ENCODE data around the gene MBP.
"Not testable (repeated sequence)": the region's sequence is repeated elsewhere in the genome, so short reads cannot be mapped to it uniquely, and the experiment has no call there.

Gene MBP

DNA sequence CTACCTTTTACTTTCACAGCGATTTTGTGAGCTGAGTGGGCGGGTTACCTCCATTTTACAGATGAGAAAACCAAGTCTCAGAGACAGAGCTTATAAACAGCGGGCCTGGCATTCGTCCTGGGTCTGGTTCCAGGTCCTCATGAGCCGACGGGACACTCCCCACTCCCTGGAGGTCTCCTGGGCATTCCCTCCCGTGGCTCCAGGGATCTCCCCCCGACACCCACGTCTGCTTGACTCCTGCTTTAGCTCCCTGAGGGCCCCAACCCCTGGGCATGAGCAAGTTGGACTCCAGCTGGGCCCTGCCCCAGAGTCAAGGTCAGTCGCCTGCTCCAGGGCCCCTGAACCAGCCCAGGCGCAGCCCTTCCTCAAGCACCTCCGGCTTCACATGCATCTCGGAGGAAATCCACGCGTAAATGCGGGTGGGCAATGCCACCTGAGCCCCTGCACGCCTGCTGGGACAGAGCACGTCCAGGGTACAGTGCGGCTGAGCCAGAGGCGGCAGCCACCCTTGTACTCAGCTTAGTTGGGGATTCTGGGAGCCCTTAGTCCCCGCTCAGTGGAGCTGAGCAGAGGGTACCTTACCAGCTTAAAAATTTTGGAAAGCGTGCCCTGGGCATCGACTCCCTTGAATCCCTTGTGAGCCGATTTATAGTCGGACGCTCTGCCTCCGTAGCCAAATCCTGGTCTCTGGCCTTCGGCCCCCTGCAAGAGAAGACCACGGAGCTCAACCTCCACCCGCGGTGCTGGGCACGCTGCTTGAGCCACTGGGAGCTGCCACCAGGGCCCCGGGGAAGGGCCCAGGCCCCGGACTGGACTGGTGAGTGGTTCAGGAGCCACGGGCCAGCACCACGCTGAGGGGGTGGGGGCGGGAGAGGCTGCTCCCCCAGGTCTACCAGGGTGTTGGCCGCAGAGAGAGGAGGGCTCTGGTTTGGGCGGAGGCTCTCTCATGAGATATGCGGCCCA, 148.1 kb downstream of the MBP start:
- DNase-seq, result no peak

DNA sequence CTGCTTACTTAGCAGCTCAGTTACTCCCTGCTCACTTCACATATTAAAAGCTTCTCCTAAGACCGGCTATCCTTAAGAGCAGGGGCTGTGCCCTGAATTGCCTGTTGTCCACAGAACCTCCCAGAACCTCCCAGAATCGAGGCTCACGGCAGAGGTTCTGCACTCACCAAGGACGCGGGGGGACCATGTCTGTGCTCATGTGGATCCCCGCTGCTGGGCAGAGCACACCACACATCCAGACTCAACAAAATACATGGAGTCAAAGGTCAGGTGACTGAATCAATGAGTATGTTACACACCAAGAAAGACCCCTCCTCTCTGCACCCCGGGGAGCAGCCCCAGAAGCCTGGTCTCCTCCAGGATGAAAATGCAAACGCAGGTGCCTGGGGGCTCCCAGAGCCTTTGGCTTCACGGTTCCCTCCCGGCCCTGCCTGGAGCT, 149.0 kb downstream of the MBP start:
- no peak for DNase-seq

DNA sequence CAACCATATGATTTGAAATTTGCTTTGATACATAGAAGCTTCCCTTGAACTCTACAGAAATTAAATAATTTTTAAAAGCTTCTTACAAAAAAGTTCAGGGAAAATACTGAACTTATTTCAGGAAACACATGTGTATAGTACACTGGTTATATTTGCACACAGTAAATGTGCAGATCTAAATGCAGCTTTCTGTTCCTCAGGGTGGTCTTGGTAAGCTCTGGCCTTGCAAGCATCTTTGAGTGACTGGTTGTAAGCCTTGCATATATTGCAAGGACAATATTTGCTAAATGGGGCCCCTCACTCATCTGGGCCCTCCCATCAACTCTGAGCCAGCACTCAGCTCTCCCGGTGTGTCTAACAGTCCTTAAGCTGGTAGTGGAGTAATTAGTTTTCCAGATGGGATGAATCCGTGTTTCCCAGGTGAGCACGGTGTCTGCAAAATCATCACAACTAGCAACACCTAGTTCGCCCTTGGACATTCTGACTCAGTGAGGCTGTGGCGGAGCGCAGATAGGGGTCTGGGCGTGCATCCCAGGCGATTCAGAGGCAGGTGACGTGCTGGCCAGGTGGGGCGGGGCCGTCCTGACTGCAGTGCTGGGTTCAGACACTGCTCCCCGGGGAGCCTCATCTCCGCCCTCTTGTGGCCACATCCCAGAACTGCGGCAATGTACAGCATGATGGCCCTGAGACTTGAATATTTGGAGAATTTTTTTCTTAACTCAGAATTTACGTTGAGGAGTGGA, 149.6 kb downstream of the MBP start:
- DNase-seq, result peak; percentile 83 to 89

DNA sequence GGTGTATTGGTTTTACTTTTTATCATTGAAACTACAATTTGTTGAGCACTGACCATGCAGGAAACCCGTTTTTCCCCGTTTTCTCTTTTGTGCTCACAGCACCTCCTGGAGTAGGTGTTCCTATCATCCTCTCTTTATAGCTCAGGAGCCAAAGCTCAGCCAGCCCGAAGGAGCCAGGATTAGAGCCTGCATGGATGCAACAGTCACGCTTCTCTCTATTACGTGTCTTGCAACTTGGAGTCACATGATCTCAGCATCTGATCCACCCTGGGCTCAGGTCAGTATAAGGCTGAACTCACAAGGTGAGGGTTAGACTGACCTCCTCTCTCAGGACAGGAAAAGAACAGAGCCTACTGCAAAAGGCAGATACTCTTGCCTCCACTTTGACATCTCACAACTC, 150.5 kb downstream of the MBP start:
- no peak for DNase-seq

DNA sequence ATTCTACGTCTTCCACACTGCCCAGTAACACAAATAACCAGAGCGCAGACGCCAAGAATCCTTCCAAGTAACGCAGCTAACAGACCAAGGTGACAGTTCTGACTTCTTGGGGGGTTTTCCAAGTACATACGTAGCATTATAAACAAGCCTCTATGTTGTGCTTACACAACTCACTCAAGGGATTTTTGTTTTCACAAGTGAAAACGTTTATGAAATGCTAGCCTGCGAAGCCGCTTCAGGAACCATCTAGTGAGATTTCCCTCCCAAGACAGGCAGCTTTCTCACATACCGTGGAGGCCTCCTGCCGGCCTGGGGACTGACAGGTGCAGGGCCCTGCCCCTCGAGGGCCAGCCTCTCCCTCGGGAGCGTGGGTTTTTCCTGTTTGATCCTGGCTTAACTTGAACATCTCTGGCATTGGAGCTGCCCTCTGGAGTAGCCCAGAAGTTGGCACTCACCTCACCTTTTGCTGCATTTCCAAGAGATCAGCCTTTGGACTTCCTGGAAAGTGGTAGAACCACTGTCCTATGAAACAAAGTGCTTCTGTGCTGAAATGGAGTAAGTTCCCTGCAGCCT, 151.1 kb downstream of the MBP start:
- no peak for DNase-seq

DNA sequence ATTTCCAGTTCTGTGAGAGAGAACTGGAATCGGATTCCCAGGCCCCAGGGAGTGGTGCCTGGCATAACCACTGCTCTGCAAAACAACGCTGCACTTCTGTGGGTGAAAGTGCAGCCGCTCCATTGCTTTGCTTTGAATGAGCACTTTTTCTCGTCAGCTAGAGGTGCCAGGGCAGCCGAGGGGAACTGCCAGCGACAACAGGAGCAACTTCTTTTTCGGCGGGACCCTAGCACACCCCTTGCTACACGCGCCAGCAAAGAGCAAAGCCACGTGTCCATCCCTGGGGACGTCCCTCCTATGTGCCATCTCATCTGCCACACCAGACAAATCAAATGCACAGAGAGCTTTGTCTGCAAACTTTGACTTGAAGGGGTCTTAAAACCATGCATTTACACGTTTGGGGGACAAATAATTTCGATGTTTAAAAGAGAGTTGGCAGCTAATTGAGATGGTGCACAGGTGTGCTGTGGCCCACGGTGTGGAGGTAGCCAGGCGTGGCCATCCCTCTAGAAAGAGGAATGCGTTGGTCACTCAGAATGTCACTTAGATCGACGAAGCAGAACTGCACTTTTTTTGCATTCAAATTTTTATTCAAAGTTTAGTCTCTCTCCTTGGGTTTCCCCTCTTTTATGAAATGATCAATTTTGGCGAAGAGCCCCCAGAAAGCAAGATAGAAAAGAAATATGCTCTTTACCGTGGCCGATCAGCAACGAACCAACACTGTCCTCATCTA, 151.8 kb downstream of the MBP start:
- DNase-seq, result no peak

DNA sequence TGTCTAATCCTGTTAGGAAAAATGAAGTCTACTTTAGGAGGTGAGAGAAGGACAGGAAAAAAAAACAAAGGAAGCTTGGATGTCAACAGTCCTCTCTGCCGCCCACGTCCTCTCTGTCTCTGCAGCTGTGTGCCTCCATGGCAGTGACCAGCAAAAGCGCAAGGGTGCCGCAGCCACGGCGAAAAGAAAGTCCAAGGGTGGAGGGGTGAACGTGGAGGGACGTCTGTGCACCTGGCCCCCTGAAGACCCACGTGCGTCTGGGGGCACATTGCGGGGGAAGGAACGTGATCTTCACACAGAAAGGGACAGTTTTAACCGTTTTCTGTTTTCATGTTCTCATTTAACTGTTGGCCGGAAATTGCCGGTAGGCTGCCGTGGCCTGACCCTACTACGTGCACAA, 152.7 kb downstream of the MBP start:
- DNase-seq, result no peak

DNA sequence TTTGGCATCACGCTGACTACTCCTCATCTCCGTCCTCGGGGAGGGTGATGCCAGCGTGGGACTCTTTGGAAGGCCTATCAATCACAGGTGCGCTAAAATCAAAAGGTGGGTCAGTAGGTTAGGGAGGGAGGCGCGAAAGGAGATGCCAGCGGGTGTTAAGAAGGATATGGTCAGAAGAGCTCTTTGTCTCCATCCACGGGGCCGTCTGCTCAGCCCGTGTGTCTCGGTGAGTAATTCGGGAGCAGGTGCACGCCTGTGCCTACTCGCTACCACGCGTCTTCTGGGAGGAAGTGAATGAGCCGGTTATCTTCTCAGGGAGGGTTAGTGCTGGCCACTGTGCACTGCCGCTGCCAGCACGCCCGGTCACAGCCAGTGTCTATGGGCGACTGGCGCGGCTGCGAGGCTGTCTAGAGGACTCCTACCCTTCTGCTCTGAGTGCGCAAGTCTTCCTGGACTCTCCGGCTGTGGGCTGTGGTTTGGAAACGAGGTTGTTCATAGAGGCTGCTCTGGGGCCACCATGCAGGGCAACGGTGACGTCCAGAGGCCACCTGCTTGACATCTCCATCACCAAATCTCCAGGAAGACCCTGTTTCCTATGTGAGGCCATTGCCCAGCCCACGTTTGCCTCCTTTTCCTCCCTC, 153.4 kb downstream of the MBP start:
- DNase-seq, result no peak

DNA sequence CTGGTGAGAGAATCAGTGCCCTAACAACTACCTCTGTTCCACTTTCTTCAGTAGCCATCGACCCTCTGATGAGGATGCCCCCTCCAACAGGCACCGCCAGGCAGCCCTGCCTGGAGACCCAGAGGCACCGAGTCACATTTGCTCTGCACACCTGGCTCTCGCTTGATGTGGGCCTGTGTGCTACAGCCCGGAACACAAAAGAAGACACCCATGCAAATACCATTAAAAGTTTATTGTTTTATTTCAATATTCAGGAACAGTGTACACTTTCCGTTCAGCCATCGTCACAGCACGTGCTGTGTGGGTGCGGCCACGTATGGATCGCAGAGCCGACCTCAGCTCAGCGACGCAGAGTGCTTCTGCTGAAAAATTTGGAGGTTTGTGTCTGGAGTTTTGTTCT, 154.0 kb downstream of the MBP start:
- no peak for DNase-seq

DNA sequence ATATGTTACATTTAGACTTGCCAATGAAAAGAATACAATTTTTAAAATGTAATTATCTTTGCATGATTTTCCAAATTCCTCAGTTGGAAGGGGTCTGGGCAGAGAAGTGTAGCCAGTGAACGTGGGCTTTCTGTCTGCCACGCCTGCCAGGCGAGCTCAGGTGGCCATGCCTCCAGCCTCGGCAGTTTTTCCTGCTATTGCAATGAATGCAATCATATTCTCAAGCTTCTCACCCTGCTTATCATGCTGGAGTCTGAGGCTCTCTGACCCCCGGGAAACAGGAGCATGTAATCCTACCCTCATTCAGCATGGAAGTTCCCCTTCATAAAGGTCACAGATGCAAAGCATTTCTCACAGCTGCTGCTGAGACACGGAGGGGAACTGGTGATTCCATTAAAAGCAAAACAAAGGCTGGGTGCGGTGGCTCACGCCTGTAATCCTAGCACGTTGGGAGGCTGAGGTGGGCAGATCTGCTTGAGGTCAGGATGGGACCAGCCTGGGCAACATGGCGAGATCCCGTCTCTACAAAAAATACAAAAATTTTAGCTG, 154.8 kb downstream of the MBP start:
- DNase-seq, result no peak

DNA sequence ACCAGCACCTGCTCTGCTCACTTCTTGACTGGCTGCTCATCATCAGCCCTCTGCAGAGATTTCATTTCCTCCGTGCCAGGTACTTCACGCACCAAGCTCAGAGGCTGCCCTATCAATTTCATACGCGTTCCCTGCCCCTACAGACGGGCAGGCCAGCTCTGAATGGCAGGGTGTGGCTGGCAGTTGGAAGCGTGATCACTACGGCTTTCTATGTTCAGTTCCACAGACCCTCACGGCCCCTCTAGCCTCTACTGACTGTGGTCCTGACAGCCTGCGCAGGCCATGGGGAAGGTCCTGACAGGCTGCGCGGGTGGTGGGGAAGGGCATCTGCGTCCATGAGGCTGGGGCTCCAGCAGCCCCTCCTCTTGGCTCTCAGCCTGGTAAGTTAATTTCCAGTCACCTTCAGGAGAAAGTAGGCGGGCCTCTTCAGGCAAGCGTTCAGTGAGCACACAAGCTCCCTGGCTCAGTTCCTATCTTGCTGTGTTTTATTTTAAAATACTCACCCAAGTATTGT, 155.4 kb downstream of the MBP start:
- no peak for DNase-seq

DNA sequence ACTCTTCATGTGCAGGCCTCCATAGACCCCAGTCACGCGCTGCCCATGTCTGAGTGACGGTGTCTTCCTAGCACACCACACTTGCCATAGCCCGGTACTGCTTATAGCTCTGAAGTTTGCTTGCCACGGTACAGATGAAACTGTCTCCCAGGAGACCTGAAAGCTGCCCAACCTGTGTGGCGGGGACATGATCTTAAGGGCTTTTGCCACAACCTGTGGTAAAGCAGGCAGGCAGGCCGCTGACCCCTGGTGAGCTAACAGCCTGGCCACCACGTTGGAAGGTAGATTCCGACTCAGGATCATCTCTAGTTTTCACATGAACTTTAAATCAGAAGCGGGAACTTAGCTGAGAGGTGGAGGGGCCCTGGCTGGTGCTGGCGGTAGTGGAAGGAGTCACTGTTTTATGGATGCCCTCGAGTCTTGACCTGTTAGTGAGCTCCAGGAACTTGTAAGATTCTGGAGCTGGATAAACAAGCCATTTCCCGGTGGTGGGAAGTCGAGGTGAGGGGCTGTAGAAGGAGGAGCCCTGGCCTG, 156.9 kb downstream of the MBP start:
- no peak for DNase-seq

DNA sequence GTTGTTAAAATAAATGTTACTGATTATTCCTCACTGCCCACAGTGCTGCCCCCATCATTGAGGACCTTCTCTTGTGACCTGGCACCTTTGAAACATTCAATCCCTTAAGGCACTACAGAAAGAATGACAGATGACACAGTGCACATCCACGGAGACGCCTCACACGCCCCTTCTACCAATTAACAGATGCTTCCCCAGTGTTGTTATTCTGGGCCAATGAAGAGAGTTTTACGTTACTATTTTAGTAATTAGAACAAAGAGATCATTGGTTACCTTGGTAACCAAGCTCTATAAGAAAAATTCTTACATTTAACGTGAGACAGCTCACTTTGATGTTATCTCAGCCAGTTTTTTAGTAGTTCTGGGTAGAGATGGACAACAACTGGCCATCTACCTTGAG, 158.2 kb downstream of the MBP start:
- DNase-seq, result no peak

DNA sequence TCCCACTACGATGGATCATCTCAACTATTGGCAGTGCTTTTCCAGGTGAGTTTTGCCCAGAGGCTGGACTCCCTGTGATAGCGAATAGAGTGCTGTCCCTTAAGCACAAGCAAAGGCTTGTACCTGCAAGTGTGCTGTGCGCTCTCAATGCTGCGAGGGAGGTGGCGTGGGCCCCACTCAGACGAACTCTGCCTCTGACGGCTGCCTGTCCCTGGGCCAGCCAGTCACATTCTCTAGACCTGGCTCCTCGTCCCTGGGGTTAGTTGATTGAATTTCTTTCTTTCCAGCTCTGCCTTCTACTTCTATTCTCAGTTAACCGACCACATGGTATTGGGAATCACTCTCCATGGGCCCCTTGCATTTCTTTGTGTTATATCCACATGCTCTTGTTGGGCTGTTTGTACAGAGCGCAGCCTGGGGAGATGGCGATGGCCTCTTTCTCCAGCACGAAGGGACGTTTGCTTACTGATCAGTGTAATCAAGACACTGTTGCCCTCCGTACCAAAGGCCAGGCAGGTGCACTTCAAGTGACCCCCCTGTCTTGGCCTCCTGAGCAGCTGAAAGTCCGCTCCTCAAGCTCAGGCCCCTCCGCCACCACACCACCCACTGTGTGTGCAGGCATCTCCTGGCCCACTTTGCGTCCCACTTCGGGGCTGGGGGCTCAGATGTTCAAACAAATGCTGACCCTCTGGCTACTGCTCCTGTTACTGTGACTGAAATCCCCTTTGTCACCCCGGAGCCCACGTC, 158.9 kb downstream of the MBP start:
- no peak for DNase-seq

DNA sequence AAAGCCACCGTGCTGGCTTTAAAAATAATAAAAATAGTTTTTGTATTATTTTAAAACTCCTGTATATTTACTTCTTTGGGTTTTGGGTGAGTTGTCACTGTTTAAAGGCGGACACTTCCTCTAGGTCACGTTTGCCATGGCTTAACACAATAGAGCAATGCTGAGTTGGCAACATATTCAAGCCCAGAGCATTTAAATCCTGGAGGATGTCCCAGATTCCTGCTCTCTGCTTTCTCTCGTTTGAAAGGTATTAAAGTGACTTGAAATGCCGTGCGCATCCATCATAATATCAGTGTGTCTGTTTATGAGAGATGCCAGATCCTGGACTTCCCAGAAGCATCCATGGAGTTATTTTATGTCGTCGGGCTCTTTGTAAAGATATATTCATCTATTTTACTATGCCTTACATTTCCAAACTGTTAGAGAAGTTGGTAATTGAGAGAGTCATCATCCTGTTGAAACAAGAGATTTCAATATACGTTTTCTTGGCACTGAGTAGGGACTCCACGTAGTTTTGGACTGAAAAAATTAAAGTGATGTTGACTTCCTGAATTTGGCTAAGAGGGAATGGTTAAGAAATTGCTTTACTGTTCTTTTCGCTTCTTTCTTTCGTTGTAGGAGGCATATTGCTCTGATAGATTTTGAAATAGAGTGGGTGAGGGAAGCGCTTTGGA, 159.6 kb downstream of the MBP start:
- no peak for DNase-seq

DNA sequence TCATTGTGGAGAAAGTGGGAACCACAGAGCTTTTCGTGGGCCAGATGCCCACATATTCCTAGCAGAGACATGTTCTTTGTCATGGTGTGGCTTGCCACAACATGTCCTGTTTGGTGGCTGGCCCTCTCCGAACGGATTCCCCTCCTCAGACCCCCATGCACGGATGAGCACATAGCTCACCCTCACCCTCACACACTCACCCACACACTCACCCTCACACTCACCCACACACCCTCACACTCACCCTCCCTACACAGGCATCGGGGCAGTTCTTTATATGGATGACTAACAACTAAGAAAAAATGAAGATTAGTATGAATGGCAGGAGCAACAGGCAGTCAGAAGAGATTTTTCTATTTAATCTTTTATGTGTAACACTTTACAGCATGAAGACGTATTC, 160.3 kb downstream of the MBP start:
- no peak for DNase-seq

DNA sequence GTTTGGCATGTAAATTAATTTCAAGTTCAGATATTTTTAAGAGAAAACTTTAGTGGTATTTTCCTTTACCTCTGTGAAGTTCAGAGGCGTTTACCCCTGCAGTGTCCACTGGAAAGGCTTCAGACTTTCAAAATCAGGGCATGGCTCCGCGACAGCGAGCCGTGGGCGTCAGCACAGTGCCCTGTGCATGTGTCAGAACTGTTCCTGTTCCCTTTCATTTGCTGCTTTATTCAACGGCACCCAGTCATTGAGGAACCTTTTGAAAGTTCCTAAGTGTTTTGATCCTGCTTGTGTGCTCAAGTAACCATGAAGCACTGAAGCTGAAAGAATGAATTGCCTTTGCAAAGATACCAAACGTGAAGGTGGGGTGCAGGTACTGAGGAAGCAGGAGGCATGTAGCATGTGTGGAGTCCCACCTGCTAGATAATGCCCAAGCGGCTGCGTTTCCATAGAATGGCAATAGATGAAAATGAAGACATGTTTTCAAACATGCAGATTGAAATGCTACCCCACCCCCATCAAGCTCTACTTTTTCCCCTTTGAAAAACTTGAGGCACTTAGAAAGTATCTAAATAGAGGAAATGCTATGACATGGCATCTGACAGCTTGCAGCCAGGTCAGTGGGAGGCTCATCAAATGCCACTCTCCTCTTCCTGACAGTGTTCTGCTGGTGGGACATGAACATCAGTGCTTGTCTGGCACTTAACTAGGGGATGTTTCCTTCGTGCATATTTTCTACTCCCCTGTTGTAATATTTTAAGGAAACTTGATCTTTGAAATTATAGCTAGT, 161.6 kb downstream of the MBP start:
- no peak for DNase-seq

DNA sequence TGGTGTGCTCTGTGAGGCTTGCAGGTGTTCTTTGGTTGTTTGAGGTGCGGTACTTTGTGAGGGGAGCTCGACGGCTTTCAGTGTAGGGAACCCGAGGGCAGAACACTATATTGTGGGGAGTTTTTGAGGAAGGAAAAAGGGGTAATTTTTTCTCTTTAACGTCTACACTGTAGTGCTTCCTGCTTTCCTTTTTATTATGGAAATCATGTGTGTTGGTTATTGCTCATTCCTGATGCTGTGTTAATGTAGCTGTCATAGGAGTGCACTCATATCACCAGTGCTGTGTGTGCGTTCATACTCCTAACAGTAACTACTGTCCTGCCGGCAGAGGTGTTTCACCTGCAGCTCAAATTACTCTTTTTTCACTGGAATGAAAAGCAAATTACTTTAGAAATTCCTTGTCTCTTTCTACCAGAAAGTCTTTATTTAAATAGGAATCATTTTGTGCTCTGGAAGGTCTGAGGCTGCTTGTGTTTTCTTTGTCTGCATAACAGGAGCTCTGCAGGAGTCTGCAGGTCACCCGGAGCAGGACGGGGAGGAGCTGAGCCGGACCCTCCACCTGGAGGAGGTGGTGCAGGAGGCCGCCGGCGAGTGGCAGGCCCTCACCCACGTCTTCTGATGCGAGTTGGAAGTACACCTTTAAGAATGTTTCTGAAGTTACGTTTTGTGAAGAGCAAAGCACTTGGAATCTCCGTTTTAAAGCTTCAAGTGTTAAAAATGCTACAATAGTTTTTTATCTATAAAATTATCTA, 164.7 kb downstream of the MBP start:
- DNase-seq, result no peak

DNA sequence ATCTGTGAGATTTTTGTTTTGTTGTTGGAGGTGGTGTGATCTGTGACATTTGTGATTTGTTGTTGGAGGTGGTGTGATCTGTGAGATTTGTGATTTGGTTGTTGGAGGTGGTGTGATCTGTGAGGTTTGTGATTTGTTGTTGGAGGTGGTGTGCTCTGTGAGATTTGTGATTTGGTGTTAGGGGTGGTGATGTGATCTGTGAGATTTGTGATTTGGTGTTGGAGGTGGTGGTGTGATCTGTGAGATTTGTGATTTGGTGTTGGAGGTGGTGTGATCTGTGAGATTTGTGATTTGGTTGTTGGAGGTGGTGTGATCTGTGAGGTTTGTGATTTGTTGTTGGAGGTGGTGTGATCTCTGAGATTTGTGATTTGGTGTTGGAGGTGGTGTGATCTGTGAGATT, 165.3 kb downstream of the MBP start:
- DNase-seq, result not testable (repeated sequence)

All from activated CD4-positive, alpha-beta T cell treated with anti-CD3 and anti-CD28 coated beads, Interleukin-2, amount 50 U/mL, for 4 hours (primary cell).